Stimulated activated CD4-positive, alpha-beta T cell treated with anti-CD3 and anti-CD28 coated beads, Interleukin-4, amount 100 ng/mL, for 48 hours (primary cell): ENCODE measurements around the gene SEMA4A.
"Not testable (repeated sequence)": the region's sequence is repeated elsewhere in the genome, so short reads cannot be mapped to it uniquely, and the experiment has no call there.

ENCODE experiments used
- DNase-seq, 2 donors: peaks; one replicate each; pipeline ENCODE4 v3.0.0-alpha.2; 2020; ENCODE audit warnings: low read depth in 2 of 2

Gene SEMA4A

GRCh38 chr1:156194300-156194652 lies 40.9 kb downstream of the SEMA4A start:
- DNase-seq, result no peak

GRCh38 chr1:156195853-156196252 lies 42.5 kb downstream of the SEMA4A start:
- DNase-seq, result no peak

- DNase-seq, result no peak
Measured at GRCh38 chr1:156196445-156196844, 43.1 kb downstream of the SEMA4A start.

GRCh38 chr1:156198831-156199349 lies 45.5 kb downstream of the SEMA4A start:
- no peak for DNase-seq

- no peak for DNase-seq
Measured at GRCh38 chr1:156200044-156200443, 46.7 kb downstream of the SEMA4A start.

- DNase-seq, result no peak
Measured at GRCh38 chr1:156203331-156203730, 49.9 kb downstream of the SEMA4A start.

- DNase-seq, result no peak
Measured at GRCh38 chr1:156204686-156205085, 51.3 kb downstream of the SEMA4A start.

- DNase-seq, result no peak
Measured at GRCh38 chr1:156211243-156211642, 57.9 kb downstream of the SEMA4A start.

- no peak for DNase-seq
Measured at GRCh38 chr1:156212130-156212529, 58.7 kb downstream of the SEMA4A start.

GRCh38 chr1:156212833-156213643 lies 59.7 kb downstream of the SEMA4A start, which contains the start of gene PMF1:
Gene PMF1, plus strand, starts transcription at chr1:156213007. Its CDS starts 9 bp downstream, at chr1:156213016.
- DNase-seq, result peak; percentile 95 to 97

- DNase-seq, result no peak
Measured at GRCh38 chr1:156213644-156213966, 60.2 kb downstream of the SEMA4A start.

- no peak for DNase-seq
Measured at GRCh38 chr1:156214024-156214748, 60.8 kb downstream of the SEMA4A start.

GRCh38 chr1:156216361-156217086 lies 63.1 kb downstream of the SEMA4A start:
- not testable (repeated sequence) for DNase-seq

- no peak for DNase-seq
Measured at GRCh38 chr1:156217871-156218270, 64.5 kb downstream of the SEMA4A start.

GRCh38 chr1:156220226-156220625 lies 66.8 kb downstream of the SEMA4A start:
- no peak for DNase-seq

GRCh38 chr1:156221986-156222692 lies 68.8 kb downstream of the SEMA4A start:
- DNase-seq, result no peak

- no peak for DNase-seq
Measured at GRCh38 chr1:156225677-156226014, 72.3 kb downstream of the SEMA4A start.

GRCh38 chr1:156226116-156226538 lies 72.7 kb downstream of the SEMA4A start:
- DNase-seq, result no peak

- DNase-seq, result no peak
Measured at GRCh38 chr1:156226782-156227181, 73.4 kb downstream of the SEMA4A start.
